Measurements from ENCODE around the gene AUTS2. TPM values are rescaled to one million over a fixed set of nuclear protein-coding genes. Genes with fewer than 3 reads are reported as not detected.

AUTS2 gene
- total RNA-seq, 2 experiments from 2014 or later: 2.4 to 3.0 TPM

DNA sequence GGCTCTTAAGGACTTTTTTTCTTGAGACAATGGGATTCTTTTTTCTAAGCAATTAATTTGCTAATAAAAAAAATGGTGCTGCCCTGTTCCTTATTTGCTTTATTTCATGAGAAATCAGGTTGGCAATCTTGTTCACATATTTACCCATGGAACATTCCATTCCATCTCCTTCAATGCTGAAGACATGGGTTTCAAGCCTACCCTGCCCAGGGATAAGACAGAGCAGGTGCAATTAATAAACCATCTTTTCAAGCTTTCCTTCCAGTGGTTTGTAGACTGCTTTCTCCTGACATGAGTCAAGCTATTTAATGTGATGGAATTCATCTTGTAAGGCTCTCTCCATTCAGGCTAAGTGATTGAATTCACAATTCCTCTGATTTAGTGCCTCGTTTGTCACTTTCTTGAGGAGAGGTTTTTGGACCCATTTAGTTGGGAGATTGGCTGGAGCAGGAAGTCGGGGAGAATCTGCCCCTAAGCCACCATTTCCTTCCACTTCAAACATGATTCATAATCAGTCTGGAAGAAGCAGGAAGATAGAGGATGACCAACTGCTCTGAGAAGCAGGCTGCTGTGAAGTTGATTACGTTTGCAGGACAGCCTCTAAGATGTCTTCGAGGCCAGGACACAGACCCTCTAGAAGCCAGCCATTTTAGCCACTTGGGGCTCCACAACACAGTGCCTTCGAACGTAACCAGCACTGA, 981.3 kb downstream of the AUTS2 start:
- ATAC-seq: no peak
- Mint-ChIP-seq H3K27ac (no peak overlapping the region), H3K27me3 (no peaks in the 10 kb centered on the region), H3K4me3 (no peak overlapping the region), H3K4me1 (no peaks in the 10 kb centered on the region), H3K9me3 (ENCODE audit: low read depth) (no peaks in the 10 kb centered on the region), H3K36me3 (ENCODE audit: low read depth) (no peaks in the 10 kb centered on the region)
- no peak for DNase-seq
- POLR2A ChIA-PET: interaction anchor here (0.6 kb wide), 1 partner anchor 775 kb away, joined by 4 read pairs; no protein-coding TSS in a partner anchor
- intact Hi-C loops (cut with DNase I, micrococcal nuclease): no loop called here
- CTCF ChIA-PET: no interaction called here

DNA sequence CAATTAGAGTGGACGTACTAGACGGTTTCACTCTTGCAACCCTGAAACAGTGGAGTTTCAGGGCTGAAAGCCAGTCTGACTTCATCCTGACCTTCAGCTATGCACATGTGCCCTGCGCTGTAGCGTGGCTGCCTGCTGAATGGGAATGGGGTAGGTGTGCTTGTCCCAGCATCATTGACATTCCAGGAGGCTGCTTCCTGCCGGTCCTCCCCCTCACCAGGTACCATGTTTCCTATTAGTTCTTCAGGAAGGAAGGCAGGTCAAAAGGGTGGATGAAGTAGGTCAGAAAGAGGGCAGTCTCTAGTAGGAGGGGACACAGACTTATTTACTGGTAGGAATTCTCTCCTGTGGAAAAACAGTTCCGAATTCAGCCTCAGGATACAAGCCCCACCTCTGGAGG, 981.9 kb downstream of the AUTS2 start:
- ATAC-seq (no peak), DNase-seq (no peak)
- intact Hi-C loops (cut with DNase I, micrococcal nuclease): no loop called here
- Mint-ChIP-seq H3K36me3 (ENCODE audit: low read depth) (no peaks in the 10 kb centered on the region), H3K4me1 (no peaks in the 10 kb centered on the region), H3K27ac (no peak overlapping the region), H3K9me3 (ENCODE audit: low read depth) (no peaks in the 10 kb centered on the region), H3K27me3 (no peaks in the 10 kb centered on the region), H3K4me3 (no peak overlapping the region)
- POLR2A ChIA-PET: no interaction called here
- CTCF ChIA-PET: no interaction called here

DNA sequence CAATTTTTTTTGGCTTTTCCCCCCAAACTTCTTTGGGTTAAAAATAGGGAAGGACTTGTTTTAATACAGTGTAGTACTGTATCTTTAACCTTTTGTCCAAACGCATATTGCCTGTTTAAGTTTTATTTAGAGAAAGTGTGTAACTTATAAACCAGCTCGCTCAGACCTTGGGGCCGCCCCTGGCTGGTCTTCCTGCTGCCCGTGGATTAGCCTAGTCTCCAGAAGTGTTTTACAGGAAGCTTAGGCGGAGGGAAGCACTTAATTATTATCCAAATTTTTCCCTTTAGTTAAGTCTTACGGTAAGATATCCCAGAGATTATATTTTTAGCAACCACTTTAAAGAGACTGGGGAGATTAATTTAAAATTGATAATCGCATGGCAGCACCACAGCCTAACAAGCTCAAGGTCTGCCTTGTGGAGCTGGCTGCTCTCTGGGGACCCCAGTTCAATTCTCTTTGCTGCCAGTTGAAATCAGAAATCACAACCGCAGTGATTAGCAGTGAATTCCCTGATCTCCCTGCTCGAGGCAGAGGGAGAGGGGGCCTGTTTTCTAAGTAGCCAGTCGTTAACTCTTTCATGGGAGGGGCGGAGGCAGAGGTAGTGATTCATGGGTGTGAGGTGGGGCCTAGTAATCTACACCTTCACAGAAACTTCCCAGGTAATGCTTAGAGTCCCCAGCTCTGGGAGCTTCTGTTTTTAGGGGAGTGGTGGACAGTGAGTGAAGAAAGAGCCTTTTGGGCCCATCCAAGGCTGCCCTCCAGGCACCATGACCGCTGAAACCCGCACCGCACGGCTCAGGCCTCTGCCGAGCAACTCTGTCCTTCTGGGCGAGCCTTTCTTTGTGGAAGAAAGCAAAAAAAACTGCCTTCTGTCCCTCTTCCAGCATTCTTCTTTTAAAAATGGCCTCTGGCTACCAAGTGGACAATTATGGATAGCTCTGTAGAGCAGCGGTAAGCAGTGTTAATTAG, 984.9 kb downstream of the AUTS2 start:
- Mint-ChIP-seq H3K4me3 (no peak overlapping the region), H3K27me3 (no peaks in the 10 kb centered on the region), H3K9me3 (ENCODE audit: low read depth) (no peaks in the 10 kb centered on the region), H3K27ac (no peak overlapping the region), H3K36me3 (ENCODE audit: low read depth) (no peaks in the 10 kb centered on the region), H3K4me1 (no peaks in the 10 kb centered on the region)
- CTCF ChIA-PET: interaction anchor here (0.7 kb wide), 1 partner anchor 497 kb away, joined by 3 read pairs; no protein-coding TSS in a partner anchor
- intact Hi-C loops (cut with DNase I, micrococcal nuclease): no loop called here
- ATAC-seq (no peak), DNase-seq (no peak)
- POLR2A ChIA-PET: no interaction called here

DNA sequence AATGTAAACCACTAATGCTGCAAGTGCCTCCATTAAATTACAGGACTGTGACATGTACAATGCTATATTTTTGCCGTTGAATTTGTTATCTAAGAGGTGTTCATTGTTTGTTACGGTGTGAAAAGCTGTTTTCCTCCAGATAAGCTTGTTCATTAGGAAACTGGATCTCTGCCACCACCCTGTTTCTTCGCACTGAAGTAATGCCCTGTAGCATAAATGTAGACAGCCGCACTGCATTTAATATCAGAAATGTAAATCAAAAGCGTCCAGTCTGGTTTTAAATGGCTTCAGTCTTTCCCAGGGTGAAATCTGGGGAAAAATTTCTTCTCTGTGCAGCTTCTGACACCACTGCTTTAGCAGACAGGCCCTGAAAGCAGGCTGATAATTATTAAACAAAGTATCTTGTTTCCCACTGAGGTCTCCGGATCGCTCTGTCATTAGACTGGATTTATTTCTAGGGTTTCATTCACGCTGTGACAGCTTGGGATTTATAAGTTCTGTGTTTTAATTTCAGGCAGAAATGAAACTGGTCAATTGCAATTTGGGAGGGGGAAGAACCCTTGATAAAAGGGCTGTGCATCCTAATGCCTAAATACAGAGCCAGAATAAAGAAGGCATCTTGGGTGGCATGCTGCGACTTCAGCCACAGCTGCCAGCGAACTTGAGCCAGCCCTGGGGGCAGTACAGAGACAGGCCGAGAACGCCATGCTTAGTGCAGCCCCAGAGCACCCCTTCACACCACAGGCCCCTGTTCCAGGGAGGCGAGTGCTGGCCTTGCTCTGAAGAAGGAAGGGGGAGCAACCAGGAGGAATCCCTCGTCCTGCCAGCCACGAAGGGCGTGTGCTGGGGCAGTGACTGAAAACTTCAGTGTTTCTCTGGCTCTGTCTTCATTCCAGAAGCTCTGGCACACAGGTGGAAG, 985.9 kb downstream of the AUTS2 start:
- DNase-seq: no peak
- ChIA-PET CTCF (no interaction called here), POLR2A (no interaction called here)

DNA sequence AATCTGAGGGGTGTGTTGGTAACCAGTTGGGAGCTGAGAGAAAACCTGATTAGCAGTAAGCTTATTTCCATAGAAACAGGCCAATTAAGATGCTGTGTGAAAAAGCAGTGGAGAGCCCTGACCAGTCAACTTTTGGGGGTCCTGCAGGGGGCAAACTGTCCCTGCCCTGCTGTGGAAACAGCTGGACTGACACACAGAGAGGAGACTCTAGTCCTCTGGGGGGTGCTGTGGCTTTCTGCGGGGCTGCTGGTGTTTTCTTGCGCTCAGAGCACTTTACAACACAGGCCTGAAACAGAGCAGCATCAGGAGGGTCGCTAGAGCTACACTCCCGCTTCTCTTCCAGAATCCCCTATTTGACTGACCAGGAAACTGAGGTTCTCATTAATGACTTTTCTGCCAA, 986.8 kb downstream of the AUTS2 start:
- intact Hi-C loops (cut with DNase I, micrococcal nuclease): no loop called here
- H3K4me3 Mint-ChIP-seq: no peak overlapping the region
- H3K4me1 Mint-ChIP-seq: no peaks in the 10 kb centered on the region
- peak; percentile 7 for DNase-seq
- ChIA-PET POLR2A (no interaction called here), CTCF (no interaction called here)
- no peaks in the 10 kb centered on the region for H3K27me3 Mint-ChIP-seq
- H3K36me3 Mint-ChIP-seq (ENCODE audit: low read depth): no peaks in the 10 kb centered on the region
- no peak overlapping the region for H3K27ac Mint-ChIP-seq
- ATAC-seq: no peak
- H3K9me3 Mint-ChIP-seq (ENCODE audit: low read depth): no peaks in the 10 kb centered on the region

More for the DNA sequence above, 985.9 kb downstream of the AUTS2 start:
- no peak overlapping the region for H3K4me3 Mint-ChIP-seq
- H3K9me3 Mint-ChIP-seq (ENCODE audit: low read depth): no peaks in the 10 kb centered on the region
- intact Hi-C loops (cut with DNase I, micrococcal nuclease): no loop called here
- no peaks in the 10 kb centered on the region for H3K36me3 Mint-ChIP-seq (ENCODE audit: low read depth)
- H3K27ac Mint-ChIP-seq: no peak overlapping the region
- no peak for ATAC-seq
- H3K27me3 Mint-ChIP-seq: no peaks in the 10 kb centered on the region
- no peaks in the 10 kb centered on the region for H3K4me1 Mint-ChIP-seq

DNA sequence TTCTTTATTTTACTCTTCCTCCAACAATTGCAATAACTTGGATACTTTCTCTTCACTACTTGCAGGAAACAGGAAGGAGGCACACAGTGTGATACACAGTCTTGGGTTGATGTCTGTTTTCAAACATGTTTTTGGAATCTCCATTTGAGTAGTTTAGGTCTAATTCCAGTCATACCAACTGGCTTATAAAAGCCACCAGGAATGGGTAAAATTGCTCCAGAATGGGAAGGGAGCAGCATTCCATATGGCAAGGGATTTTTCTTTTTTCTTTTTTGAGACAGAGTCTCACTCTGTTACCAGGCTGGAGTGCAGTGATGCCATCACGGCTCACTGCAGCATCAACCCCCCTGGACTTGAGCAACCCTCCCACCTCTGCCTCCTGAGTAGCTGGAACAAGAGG, 988.5 kb downstream of the AUTS2 start:
- DNase-seq (no peak), ATAC-seq (no peak)
- no peaks in the 10 kb centered on the region for H3K36me3 Mint-ChIP-seq (ENCODE audit: low read depth)
- H3K27me3 Mint-ChIP-seq: no peaks in the 10 kb centered on the region
- H3K4me1 Mint-ChIP-seq: no peaks in the 10 kb centered on the region
- ChIA-PET CTCF (interaction anchor here (0.8 kb wide), 1 partner anchor 61 kb away, joined by 3 read pairs; no protein-coding TSS in a partner anchor), POLR2A (no interaction called here)
- H3K27ac Mint-ChIP-seq: no peak overlapping the region
- H3K9me3 Mint-ChIP-seq (ENCODE audit: low read depth): no peaks in the 10 kb centered on the region
- H3K4me3 Mint-ChIP-seq: no peak overlapping the region
- intact Hi-C loops (cut with DNase I, micrococcal nuclease): no loop called here

DNA sequence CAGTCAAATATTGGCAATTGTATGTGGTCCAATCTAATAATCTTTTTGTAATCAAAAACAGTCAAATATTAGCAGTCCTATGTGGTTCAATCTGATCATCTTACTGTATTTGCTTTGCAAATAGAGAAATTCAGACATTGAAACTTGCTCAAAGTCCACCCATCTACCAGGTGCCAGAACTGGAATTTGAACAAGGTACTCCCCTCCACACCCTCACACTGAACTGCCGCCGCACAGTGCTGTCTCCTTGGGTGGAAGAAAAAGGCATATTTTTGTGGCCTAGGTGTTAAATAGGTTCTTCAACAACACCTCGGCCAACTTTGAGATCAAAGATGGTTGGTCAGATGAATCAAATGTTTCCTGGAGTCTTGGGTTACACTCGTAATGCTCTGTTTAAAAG, 989.5 kb downstream of the AUTS2 start:
- intact Hi-C loops (cut with DNase I, micrococcal nuclease): no loop called here
- H3K9me3 Mint-ChIP-seq (ENCODE audit: low read depth): no peaks in the 10 kb centered on the region
- ATAC-seq (no peak), DNase-seq (no peak)
- no peak overlapping the region for H3K27ac Mint-ChIP-seq
- no peaks in the 10 kb centered on the region for H3K4me1 Mint-ChIP-seq
- H3K4me3 Mint-ChIP-seq: no peak overlapping the region
- H3K27me3 Mint-ChIP-seq: no peaks in the 10 kb centered on the region
- no peaks in the 10 kb centered on the region for H3K36me3 Mint-ChIP-seq (ENCODE audit: low read depth)
- ChIA-PET POLR2A (no interaction called here), CTCF (interaction anchor here (0.5 kb wide), 1 partner anchor 165 kb away, joined by 3 read pairs; no protein-coding TSS in a partner anchor)

DNA sequence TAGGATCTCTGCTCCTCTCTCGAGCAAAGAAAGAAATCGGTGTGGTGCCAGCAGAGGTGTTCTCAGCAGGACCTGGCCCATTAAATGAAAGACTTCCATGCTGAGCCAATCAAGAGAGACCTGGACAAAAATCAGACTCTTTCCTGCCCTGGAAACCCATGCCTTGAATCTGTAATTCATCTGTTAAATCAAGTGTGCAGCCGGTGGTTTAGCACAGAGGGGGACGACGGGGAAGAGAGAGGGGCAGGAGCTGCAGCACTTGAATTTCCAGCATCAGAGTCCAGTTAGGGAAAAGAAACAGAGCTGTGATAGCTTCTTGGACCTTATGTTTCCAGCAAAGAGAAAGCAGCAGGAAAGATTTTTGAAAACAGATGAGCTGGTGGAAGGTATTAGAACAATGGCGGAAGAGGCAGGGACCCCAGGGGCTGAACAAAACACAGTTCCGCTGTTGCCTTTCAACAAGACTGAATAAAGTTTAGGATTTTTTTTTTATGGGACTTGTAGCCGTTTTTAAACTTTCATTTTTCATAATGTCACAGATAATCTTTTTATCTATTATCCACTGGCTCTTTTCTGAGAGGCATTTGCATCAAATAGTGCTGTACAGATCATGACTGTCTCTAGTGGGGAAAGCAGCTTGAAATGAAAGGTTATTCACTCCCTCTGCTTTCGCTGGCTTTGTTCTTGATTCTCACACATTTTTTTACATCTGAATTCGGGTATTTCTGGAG, 990.1 kb downstream of the AUTS2 start:
- Mint-ChIP-seq H3K9me3 (ENCODE audit: low read depth) (no peaks in the 10 kb centered on the region), H3K27me3 (no peaks in the 10 kb centered on the region), H3K36me3 (ENCODE audit: low read depth) (no peaks in the 10 kb centered on the region), H3K27ac (no peak overlapping the region), H3K4me3 (no peak overlapping the region), H3K4me1 (no peaks in the 10 kb centered on the region)
- CTCF ChIA-PET: interaction anchor here (0.5 kb wide), 1 partner anchor 164 kb away, joined by 3 read pairs; no protein-coding TSS in a partner anchor
- ATAC-seq: no peak
- POLR2A ChIA-PET: no interaction called here
- intact Hi-C loops (cut with DNase I, micrococcal nuclease): no loop called here
- no peak for DNase-seq

DNA sequence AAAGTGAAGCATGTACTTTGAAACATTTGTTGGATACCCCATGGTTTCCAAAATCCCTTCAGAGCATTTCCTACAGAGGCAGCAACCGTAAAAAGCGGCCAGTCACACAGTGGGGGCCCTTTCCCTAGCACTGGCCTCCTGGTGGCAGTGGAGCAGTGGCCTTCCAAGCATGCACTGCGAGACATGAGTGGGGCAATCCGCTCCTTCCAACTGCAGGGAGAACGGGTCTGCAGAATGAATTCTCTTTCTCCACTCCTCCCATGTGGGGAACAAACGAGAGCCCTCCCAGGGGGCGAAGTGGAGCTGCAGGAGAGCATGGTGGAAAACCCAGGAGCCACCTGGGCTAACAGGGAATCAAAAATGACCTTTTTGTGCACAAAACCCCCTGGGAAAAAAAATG, 990.7 kb downstream of the AUTS2 start:
- intact Hi-C loops (cut with DNase I, micrococcal nuclease): no loop called here
- no peak for DNase-seq
- ChIA-PET POLR2A (interaction anchor here (0.6 to 0.7 kb wide), 2 partner anchors 91 to 1570 kb away, joined by 3 read pairs; no protein-coding TSS in a partner anchor), CTCF (interaction anchor here (0.8 kb wide), 1 partner anchor 28 kb away, joined by 3 read pairs; no protein-coding TSS in a partner anchor)
- no peaks in the 10 kb centered on the region for H3K9me3 Mint-ChIP-seq (ENCODE audit: low read depth)
- H3K27ac Mint-ChIP-seq: no peak overlapping the region
- no peaks in the 10 kb centered on the region for H3K27me3 Mint-ChIP-seq
- H3K4me3 Mint-ChIP-seq: no peak overlapping the region
- no peak for ATAC-seq
- H3K4me1 Mint-ChIP-seq: no peaks in the 10 kb centered on the region
- H3K36me3 Mint-ChIP-seq (ENCODE audit: low read depth): no peaks in the 10 kb centered on the region

DNA sequence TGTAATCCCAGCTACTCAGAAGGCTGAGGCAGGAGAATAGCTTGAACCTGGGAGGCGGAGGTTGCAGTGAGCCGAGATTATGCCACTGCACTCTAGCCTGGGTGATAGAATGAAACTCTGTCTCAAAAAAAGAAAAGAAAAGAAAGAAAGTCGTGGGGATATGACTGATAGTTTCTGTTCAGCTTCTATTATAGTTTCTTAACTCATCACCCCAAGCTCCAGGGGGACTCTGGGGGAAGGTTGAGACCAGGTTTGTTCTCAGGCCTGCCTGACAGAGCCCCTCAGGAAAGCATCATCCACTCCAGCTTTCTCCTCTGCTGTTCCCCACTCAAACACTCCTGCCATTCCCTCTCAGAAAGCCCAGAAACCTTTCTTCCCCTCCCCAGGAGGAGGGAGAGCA, 991.3 kb downstream of the AUTS2 start:
- intact Hi-C loops (cut with DNase I, micrococcal nuclease): no loop called here
- Mint-ChIP-seq H3K4me1 (no peaks in the 10 kb centered on the region), H3K36me3 (ENCODE audit: low read depth) (no peaks in the 10 kb centered on the region), H3K4me3 (no peak overlapping the region), H3K27ac (no peak overlapping the region), H3K27me3 (peaks cover 3% of the 10 kb centered on the region), H3K9me3 (ENCODE audit: low read depth) (no peaks in the 10 kb centered on the region)
- DNase-seq (no peak), ATAC-seq (no peak)
- POLR2A ChIA-PET: interaction anchor here (0.6 to 0.7 kb wide), 2 partner anchors 90 to 1571 kb away, joined by 3 read pairs; no protein-coding TSS in a partner anchor
- CTCF ChIA-PET: interaction anchor here (0.8 kb wide), 1 partner anchor 29 kb away, joined by 3 read pairs; no protein-coding TSS in a partner anchor
